ENCODE results near the gene TPSAB1. TPM values are rescaled to one million over a fixed set of nuclear protein-coding genes. Genes with fewer than 3 reads are reported as not detected.
"Not testable (repeated sequence)": the region's sequence is repeated elsewhere in the genome, so short reads cannot be mapped to it uniquely, and the experiment has no call there.

The TPSAB1 gene
- total and polyA plus RNA-seq, 2 donors (not counting 1 experiment from before 2014, with no cell fraction given) = not detected

DNA sequence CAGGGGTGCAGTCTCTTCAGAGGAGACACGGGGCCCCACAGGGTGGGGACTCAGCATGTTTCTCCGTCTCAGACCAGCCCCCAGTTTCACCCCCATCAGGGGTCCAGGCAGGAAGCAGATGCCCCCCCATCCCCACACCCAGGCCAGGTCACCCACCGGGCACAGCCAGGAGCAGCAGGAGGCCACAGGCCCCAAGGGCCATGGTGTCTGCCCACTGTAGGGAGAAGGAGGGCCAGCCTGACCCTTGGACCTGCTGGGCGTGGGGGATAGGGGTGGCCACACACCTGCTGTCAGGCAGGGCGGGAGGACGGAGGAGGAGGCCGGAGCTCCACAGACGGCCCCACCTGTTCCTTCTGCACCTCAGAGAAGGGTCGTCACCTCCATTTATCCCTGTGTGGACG lies 15.5 kb upstream of the TPSAB1 start, which contains the start of gene TPSG1:
TSS of gene TPSG1 (minus strand) at position 218 of the 401 bp plus-strand sequence. CDS start at position 202, 16 bp downstream.
- no peaks in the 10 kb centered on the region for H3K79me2 ChIP-seq (ENCODE audit: control insufficient read depth, insufficient read depth, low read length)
- H3K36me3 ChIP-seq (ENCODE audit: control insufficient read depth, insufficient read depth, low read length) = no peaks in the 10 kb centered on the region
- no peak within 1 kb of the TSS for H3K4me2 ChIP-seq (ENCODE audit: extremely low read depth, insufficient read depth, low read length)
- H3K4me3 ChIP-seq (replicated peaks in 1 of 4; ENCODE audit: control extremely low read depth in 1 of 4, insufficient read depth in 1 of 4, low read depth in 3 of 4, low read length in 4 of 4) = no peak within 1 kb of the TSS
- H2AFZ ChIP-seq (ENCODE audit: low read length) = no peak within 1 kb of the TSS
- DNase-seq (ENCODE audit: low read depth in 2 of 2) = no peak
- no peaks in the 10 kb centered on the region for H4K20me1 ChIP-seq (ENCODE audit: control insufficient read depth, extremely low read depth, insufficient read depth, low read length)
- no peaks in the 10 kb centered on the region for H3K9me3 ChIP-seq (ENCODE audit: control insufficient read depth, insufficient read depth, low read depth, low read length)
- no peaks in the 10 kb centered on the region for H3K27me3 ChIP-seq (ENCODE audit: control insufficient read depth, insufficient read depth, low read length)
- H3K27ac ChIP-seq (ENCODE audit: insufficient read depth, low read length) = no peak within 1 kb of the TSS
- H3K4me1 ChIP-seq (ENCODE audit: control insufficient read depth, extremely low read depth, insufficient read depth, low read length) = no peaks in the 10 kb centered on the region
- no peak within 1 kb of the TSS for H3K9ac ChIP-seq (ENCODE audit: insufficient read depth, low read length)
- TF ChIP-seq EZH2 (IDR thresholded peaks at IDR 0.05; ENCODE audit: low read length, missing control alignments) = no peak
- TF ChIP-seq, protein P1, sequence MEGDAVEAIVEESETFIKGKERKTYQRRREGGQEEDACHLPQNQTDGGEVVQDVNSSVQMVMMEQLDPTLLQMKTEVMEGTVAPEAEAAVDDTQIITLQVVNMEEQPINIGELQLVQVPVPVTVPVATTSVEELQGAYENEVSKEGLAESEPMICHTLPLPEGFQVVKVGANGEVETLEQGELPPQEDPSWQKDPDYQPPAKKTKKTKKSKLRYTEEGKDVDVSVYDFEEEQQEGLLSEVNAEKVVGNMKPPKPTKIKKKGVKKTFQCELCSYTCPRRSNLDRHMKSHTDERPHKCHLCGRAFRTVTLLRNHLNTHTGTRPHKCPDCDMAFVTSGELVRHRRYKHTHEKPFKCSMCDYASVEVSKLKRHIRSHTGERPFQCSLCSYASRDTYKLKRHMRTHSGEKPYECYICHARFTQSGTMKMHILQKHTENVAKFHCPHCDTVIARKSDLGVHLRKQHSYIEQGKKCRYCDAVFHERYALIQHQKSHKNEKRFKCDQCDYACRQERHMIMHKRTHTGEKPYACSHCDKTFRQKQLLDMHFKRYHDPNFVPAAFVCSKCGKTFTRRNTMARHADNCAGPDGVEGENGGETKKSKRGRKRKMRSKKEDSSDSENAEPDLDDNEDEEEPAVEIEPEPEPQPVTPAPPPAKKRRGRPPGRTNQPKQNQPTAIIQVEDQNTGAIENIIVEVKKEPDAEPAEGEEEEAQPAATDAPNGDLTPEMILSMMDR (conservative IDR thresholded peaks at IDR 0.05 in 1 of 2, IDR thresholded peaks at IDR 0.05 in 1 of 2; ENCODE audit: low read depth in 1 of 2, low read length in 2 of 2) = no peak

DNA sequence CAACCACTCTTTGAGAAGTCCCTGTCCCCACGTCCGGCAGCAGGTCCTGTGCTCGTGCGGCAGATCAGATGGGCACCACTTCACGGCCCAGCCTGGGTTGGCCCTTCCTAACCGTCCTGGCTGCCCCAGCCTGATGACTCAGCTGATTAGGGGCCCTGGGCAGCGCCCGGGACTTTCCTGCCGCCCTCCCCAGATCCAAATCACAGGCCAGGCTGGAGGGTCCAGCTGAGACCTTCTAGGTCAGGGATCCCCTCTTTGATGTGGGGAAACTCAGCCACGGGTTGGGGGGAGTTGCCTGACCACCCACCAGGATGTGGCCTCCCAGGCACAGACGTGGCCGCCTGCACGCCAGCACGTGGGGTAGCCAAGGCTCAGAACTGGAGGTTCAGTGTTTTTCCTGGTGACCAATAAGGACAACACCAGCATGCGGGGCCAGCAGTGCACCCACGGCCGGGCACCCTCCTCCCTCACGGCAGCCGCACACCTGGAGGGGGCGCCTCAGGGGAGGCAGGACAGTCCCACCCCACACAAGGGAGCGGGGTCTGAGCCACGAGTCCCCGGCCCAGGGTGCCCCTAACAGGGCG lies 14.7 kb upstream of the TPSAB1 start:
- not testable (repeated sequence) for H3K4me3 ChIP-seq (replicated peaks in 1 of 4; ENCODE audit: control extremely low read depth in 1 of 4, insufficient read depth in 1 of 4, low read depth in 3 of 4, low read length in 4 of 4); H3K79me2 ChIP-seq (ENCODE audit: control insufficient read depth, insufficient read depth, low read length); H3K27me3 ChIP-seq (ENCODE audit: control insufficient read depth, insufficient read depth, low read length); H3K9me3 ChIP-seq (ENCODE audit: control insufficient read depth, insufficient read depth, low read depth, low read length); H3K36me3 ChIP-seq (ENCODE audit: control insufficient read depth, insufficient read depth, low read length); DNase-seq (ENCODE audit: low read depth in 2 of 2); H4K20me1 ChIP-seq (ENCODE audit: control insufficient read depth, extremely low read depth, insufficient read depth, low read length); H3K4me1 ChIP-seq (ENCODE audit: control insufficient read depth, extremely low read depth, insufficient read depth, low read length); H2AFZ ChIP-seq (ENCODE audit: low read length); H3K9ac ChIP-seq (ENCODE audit: insufficient read depth, low read length); H3K27ac ChIP-seq (ENCODE audit: insufficient read depth, low read length); H3K4me2 ChIP-seq (ENCODE audit: extremely low read depth, insufficient read depth, low read length)

DNA sequence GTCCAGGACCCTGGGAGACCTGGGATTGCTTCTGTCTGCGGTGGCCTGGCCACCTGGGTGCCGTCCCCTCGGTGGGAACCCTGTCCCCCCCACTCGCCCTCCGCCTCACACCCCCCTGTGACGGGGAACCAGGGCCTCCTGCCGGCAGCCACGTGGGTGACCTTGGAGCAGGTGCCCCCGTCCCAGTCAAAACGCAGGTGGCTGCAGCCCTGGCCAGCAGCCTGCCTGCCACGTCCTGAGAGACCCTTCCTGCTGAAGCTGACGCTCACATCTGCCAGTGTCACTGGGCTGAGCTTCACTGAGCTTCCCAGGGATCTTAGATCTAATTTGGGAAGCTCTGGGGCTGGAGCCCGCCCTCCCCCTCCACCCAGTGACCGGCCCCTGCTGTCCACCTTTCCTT lies 13.8 kb upstream of the TPSAB1 start:
- not testable (repeated sequence) for H3K4me3 ChIP-seq (replicated peaks in 1 of 4; ENCODE audit: control extremely low read depth in 1 of 4, insufficient read depth in 1 of 4, low read depth in 3 of 4, low read length in 4 of 4); H3K9me3 ChIP-seq (ENCODE audit: control insufficient read depth, insufficient read depth, low read depth, low read length); H3K4me2 ChIP-seq (ENCODE audit: extremely low read depth, insufficient read depth, low read length)

DNA sequence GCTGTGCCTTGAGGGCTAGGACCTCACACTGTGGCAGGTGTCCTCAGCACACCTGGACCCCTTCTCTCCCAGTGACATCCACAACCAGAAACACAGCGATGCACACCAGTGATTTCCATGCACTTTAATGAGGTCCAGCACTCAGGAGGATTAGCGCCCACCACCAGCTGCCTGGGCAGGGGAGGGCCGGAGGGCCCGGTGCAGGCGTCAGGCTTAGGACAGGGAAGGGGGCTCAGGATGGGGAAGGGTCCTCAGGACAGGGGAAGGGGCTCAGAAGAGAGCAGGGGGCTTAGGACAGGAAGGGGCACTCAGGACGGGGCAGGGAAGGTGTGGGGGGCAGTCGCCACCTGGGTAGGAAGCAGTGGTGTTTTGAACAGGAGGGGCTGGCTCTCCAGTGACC lies 12.3 kb upstream of the TPSAB1 start:
- not testable (repeated sequence) for H4K20me1 ChIP-seq (ENCODE audit: control insufficient read depth, extremely low read depth, insufficient read depth, low read length); H3K9ac ChIP-seq (ENCODE audit: insufficient read depth, low read length); H3K27ac ChIP-seq (ENCODE audit: insufficient read depth, low read length); DNase-seq (ENCODE audit: low read depth in 2 of 2); H3K9me3 ChIP-seq (ENCODE audit: control insufficient read depth, insufficient read depth, low read depth, low read length); H3K27me3 ChIP-seq (ENCODE audit: control insufficient read depth, insufficient read depth, low read length); H2AFZ ChIP-seq (ENCODE audit: low read length); H3K4me3 ChIP-seq (replicated peaks in 1 of 4; ENCODE audit: control extremely low read depth in 1 of 4, insufficient read depth in 1 of 4, low read depth in 3 of 4, low read length in 4 of 4); H3K4me2 ChIP-seq (ENCODE audit: extremely low read depth, insufficient read depth, low read length); H3K36me3 ChIP-seq (ENCODE audit: control insufficient read depth, insufficient read depth, low read length); H3K4me1 ChIP-seq (ENCODE audit: control insufficient read depth, extremely low read depth, insufficient read depth, low read length); H3K79me2 ChIP-seq (ENCODE audit: control insufficient read depth, insufficient read depth, low read length)

More for the DNA sequence above, 13.8 kb upstream of the TPSAB1 start:
- DNase-seq (ENCODE audit: low read depth in 2 of 2); H3K27ac ChIP-seq (ENCODE audit: insufficient read depth, low read length); H3K27me3 ChIP-seq (ENCODE audit: control insufficient read depth, insufficient read depth, low read length); H3K9ac ChIP-seq (ENCODE audit: insufficient read depth, low read length); H3K36me3 ChIP-seq (ENCODE audit: control insufficient read depth, insufficient read depth, low read length); H3K4me1 ChIP-seq (ENCODE audit: control insufficient read depth, extremely low read depth, insufficient read depth, low read length); H2AFZ ChIP-seq (ENCODE audit: low read length); H3K79me2 ChIP-seq (ENCODE audit: control insufficient read depth, insufficient read depth, low read length); H4K20me1 ChIP-seq (ENCODE audit: control insufficient read depth, extremely low read depth, insufficient read depth, low read length): not testable (repeated sequence)

DNA sequence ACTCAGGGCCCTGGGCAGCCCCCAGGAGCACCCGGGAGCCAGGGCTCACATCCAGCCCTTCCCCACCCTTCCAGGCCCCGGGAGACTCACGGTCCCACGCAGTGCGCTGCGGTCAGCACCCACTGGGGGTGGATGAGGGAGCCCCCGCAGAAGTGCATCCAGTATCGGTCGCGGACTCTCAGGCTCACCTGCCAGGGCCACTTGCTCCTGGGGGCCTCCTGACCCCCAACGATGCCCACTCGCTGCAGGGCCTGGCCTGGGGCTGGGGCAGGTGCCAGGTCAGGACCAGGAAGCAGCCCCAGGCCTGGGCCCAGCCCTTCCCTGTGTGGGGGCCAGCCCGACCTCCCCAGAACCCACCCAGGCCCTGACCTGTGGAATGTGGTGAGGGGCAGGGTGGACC lies 11.0 kb upstream of the TPSAB1 start:
- not testable (repeated sequence) for H3K36me3 ChIP-seq (ENCODE audit: control insufficient read depth, insufficient read depth, low read length); H3K4me2 ChIP-seq (ENCODE audit: extremely low read depth, insufficient read depth, low read length); H3K27ac ChIP-seq (ENCODE audit: insufficient read depth, low read length); H3K27me3 ChIP-seq (ENCODE audit: control insufficient read depth, insufficient read depth, low read length); H3K9ac ChIP-seq (ENCODE audit: insufficient read depth, low read length); H4K20me1 ChIP-seq (ENCODE audit: control insufficient read depth, extremely low read depth, insufficient read depth, low read length); H3K9me3 ChIP-seq (ENCODE audit: control insufficient read depth, insufficient read depth, low read depth, low read length); H3K79me2 ChIP-seq (ENCODE audit: control insufficient read depth, insufficient read depth, low read length); H3K4me3 ChIP-seq (replicated peaks in 1 of 4; ENCODE audit: control extremely low read depth in 1 of 4, insufficient read depth in 1 of 4, low read depth in 3 of 4, low read length in 4 of 4); H3K4me1 ChIP-seq (ENCODE audit: control insufficient read depth, extremely low read depth, insufficient read depth, low read length); DNase-seq (ENCODE audit: low read depth in 2 of 2); H2AFZ ChIP-seq (ENCODE audit: low read length)

DNA sequence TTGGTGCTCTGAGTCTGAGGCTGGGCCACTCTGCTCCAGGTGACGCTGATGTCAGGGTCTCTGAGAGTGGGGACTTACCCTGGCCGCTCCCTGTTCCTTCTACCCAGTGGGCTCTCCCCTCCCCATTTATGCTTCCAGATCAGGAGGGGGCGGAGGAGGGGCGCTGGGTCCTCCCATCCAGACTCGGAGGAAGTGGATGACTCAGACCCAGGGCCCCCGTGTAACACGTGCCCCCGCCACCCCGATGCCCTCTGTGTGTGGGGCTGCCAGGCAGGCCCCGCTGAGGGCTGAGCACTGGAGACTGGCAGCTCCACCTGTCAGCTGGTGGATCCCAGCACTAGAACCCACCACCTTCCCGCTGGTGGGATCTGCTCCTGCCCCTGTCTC lies 10.4 kb upstream of the TPSAB1 start, which contains the start of gene TPSB2:
TSS of gene TPSB2 (minus strand) at position 101 of the 387 bp plus-strand sequence. CDS start 233 bp downstream, outside the sequence.
- not testable (repeated sequence) for H3K4me1 ChIP-seq (ENCODE audit: control insufficient read depth, extremely low read depth, insufficient read depth, low read length); H3K36me3 ChIP-seq (ENCODE audit: control insufficient read depth, insufficient read depth, low read length); H3K9me3 ChIP-seq (ENCODE audit: control insufficient read depth, insufficient read depth, low read depth, low read length); H3K27me3 ChIP-seq (ENCODE audit: control insufficient read depth, insufficient read depth, low read length); H3K27ac ChIP-seq (ENCODE audit: insufficient read depth, low read length); DNase-seq (ENCODE audit: low read depth in 2 of 2); H3K4me2 ChIP-seq (ENCODE audit: extremely low read depth, insufficient read depth, low read length); H3K9ac ChIP-seq (ENCODE audit: insufficient read depth, low read length); H3K79me2 ChIP-seq (ENCODE audit: control insufficient read depth, insufficient read depth, low read length); H2AFZ ChIP-seq (ENCODE audit: low read length); H4K20me1 ChIP-seq (ENCODE audit: control insufficient read depth, extremely low read depth, insufficient read depth, low read length); H3K4me3 ChIP-seq (replicated peaks in 1 of 4; ENCODE audit: control extremely low read depth in 1 of 4, insufficient read depth in 1 of 4, low read depth in 3 of 4, low read length in 4 of 4)

All from fibroblast of lung (primary cell).